ENCODE data around the gene TEX13D.

The TEX13D gene

DNA sequence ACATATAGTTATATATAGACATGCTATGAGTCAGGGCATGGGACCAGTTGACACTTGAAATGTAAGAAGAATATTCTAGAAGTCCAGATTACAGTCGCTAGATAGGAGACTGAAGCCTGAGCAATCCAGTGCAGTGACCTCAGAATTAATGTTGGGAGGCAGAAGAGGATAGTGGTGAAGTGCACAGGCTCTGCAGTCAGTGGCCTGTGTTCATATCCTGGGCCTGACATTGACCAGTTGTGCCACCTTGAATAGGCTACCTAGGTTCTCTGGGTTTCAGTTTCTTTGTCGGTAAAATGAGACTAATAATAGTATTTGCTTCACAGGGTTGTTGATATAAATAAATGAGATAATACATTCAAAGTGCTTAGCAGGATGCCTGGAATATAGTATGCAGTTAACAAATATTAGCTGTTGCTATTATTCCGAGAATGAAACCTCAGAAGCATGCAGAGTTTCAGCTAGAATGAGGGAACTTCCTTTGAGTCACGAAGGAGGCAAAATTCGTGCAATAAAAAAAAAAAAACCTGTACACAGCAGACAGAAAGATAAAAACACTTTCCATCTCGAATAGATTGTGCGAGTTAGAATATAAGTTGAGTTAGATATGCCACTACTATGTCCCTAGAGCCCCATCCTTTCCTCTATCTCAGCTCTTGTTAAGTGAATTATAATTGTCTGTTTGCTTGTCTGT, 9.9 kb downstream of the TEX13D start:
- H3K4me3 ChIP-seq (ENCODE audit: low read length), result no peak overlapping the region
- TF ChIP-seq CTCF (conservative IDR thresholded peaks at IDR 0.05; ENCODE audit: low read depth, low read length), result no peak
- DNase-seq (ENCODE audit: low read depth), result no peak

DNA sequence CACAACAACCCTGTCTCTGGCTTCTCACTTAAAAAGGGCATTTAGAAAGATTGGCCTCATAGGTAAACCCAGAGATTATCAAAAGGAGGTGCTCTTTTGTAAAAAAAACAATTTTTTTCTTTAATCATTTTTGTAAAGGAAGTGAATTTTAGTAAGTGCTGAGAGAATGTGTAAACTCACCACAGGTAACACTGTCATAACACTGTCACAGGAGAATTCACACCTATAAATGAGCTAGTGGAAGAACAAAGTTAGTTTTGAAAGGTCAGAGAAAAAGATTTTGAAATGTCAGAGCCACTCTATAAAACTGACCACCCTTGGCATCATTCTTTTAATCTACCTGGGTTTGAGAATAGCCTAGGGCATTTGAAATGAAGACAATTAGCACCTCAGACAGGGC, 10.6 kb downstream of the TEX13D start:
- TF ChIP-seq CTCF (conservative IDR thresholded peaks at IDR 0.05; ENCODE audit: low read depth, low read length), result no peak
- H3K4me3 ChIP-seq (ENCODE audit: low read length), result no peak overlapping the region
- DNase-seq (ENCODE audit: low read depth), result no peak

- no peak for DNase-seq (ENCODE audit: low read depth)
- no peak overlapping the region for H3K4me3 ChIP-seq (ENCODE audit: low read length)
- no peak for TF ChIP-seq CTCF (conservative IDR thresholded peaks at IDR 0.05; ENCODE audit: low read depth, low read length)
These were observed 11.8 kb downstream of the TEX13D start for GRCh38 chrX:124344246-124344645.

- no peak for DNase-seq (ENCODE audit: low read depth)
- TF ChIP-seq CTCF (conservative IDR thresholded peaks at IDR 0.05; ENCODE audit: low read depth, low read length), result no peak
- H3K4me3 ChIP-seq (ENCODE audit: low read length), result no peak within 1 kb of the TSS
These were observed 13.8 kb downstream of the TEX13D start, which contains the start of gene SH2D1A for GRCh38 chrX:124346117-124346876. TSS of gene SH2D1A (plus strand) at chrX:124346563. CDS start at chrX:124346643, 80 bp downstream.

GRCh38 chrX:124346877-124347241, 14.4 kb downstream of the TEX13D start:
- no peak for DNase-seq (ENCODE audit: low read depth)
- no peak for TF ChIP-seq CTCF (conservative IDR thresholded peaks at IDR 0.05; ENCODE audit: low read depth, low read length)
- H3K4me3 ChIP-seq (ENCODE audit: low read length), result no peak overlapping the region

- H3K4me3 ChIP-seq (ENCODE audit: low read length), result no peak overlapping the region
- TF ChIP-seq CTCF (conservative IDR thresholded peaks at IDR 0.05; ENCODE audit: low read depth, low read length), result no peak
- no peak for DNase-seq (ENCODE audit: low read depth)
These were observed 14.8 kb downstream of the TEX13D start for GRCh38 chrX:124347242-124347641.

- no peak overlapping the region for H3K4me3 ChIP-seq (ENCODE audit: low read length)
- no peak for TF ChIP-seq CTCF (conservative IDR thresholded peaks at IDR 0.05; ENCODE audit: low read depth, low read length)
- DNase-seq (ENCODE audit: low read depth), result no peak
These were observed 15.7 kb downstream of the TEX13D start for GRCh38 chrX:124348182-124348581.

All from retinal pigment epithelial cell (primary cell).